ENCODE results near the gene ILRUN. TPM values are rescaled to one million over a fixed set of nuclear protein-coding genes. Genes with fewer than 3 reads are reported as not detected.
"Not testable (repeated sequence)": the region's sequence is repeated elsewhere in the genome, so short reads cannot be mapped to it uniquely, and the experiment has no call there.

Gene ILRUN
- total RNA-seq, 1 donor from 2014 or later: 21.7 TPM

GRCh38 chr6:34663831-34664255, 32.7 kb downstream of the ILRUN start:
- no peak for DNase-seq

GRCh38 chr6:34663371-34663770, 33.2 kb downstream of the ILRUN start:
- no peak for DNase-seq

GRCh38 chr6:34661357-34661756, 35.2 kb downstream of the ILRUN start:
- no peak for DNase-seq

- no peak for DNase-seq
Measured at GRCh38 chr6:34658605-34659265, 37.8 kb downstream of the ILRUN start.

GRCh38 chr6:34657979-34658480, 38.5 kb downstream of the ILRUN start:
- not testable (repeated sequence) for DNase-seq

GRCh38 chr6:34657307-34657978, 39.1 kb downstream of the ILRUN start:
- DNase-seq: peak; percentile 16

GRCh38 chr6:34657037-34657306, 39.6 kb downstream of the ILRUN start:
- DNase-seq: no peak

- DNase-seq: no peak
Measured at GRCh38 chr6:34656378-34657036, 40.1 kb downstream of the ILRUN start.

- DNase-seq: not testable (repeated sequence)
Measured at GRCh38 chr6:34655876-34656377, 40.6 kb downstream of the ILRUN start.

- no peak for DNase-seq
Measured at GRCh38 chr6:34654061-34654710, 42.4 kb downstream of the ILRUN start.

- DNase-seq: no peak
Measured at GRCh38 chr6:34652263-34652662, 44.3 kb downstream of the ILRUN start.

GRCh38 chr6:34650823-34651222, 45.7 kb downstream of the ILRUN start:
- DNase-seq: no peak

GRCh38 chr6:34650232-34650631, 46.3 kb downstream of the ILRUN start:
- DNase-seq: not testable (repeated sequence)

GRCh38 chr6:34648806-34649205, 47.8 kb downstream of the ILRUN start:
- DNase-seq: no peak

Small RNAs within 50 kb of the gene (small RNA-seq; reads per million reads assigned to genes)
- gene RN7SL200P: not detected

Other genes with a start within 250 kb of the ILRUN start
- gene PACSIN1, start 230.7 kb downstream of the ILRUN start, total RNA-seq: 2.8 TPM
- not detected for gene SPDEF, start 140.4 kb downstream of the ILRUN start, total RNA-seq
- 20.6 TPM for gene SNRPC, start 60.7 kb upstream of the ILRUN start, total RNA-seq
- 6.1 TPM for gene BLTP3A, start 95.3 kb upstream of the ILRUN start, total RNA-seq
- gene TAF11, start 191.3 kb upstream of the ILRUN start, total RNA-seq: 32.4 TPM
- gene ANKS1A, start 192.5 kb upstream of the ILRUN start, total RNA-seq: 11.4 TPM